Hematopoietic multipotent progenitor cell treated with erythropoietin and hydrocortisone succinate and interleukin-3 and kit ligand, for 15 days (in vitro differentiated cells): Measurements from ENCODE around the gene LIN9.
A peak's percentile ranks its signal among the peaks of the same experiment; 100 is the strongest.
"Not testable (repeated sequence)": the region's sequence is repeated elsewhere in the genome, so short reads cannot be mapped to it uniquely, and the experiment has no call there.

Experiments used
- DNase-seq: peaks from one replicate; pipeline ENCODE4 v3.0.0-alpha.2; 2015; ENCODE audit warnings: low spot score

Gene LIN9

GRCh38 chr1:226274138-226274537, 34.8 kb downstream of the LIN9 start:
- DNase-seq = peak; percentile 47

- DNase-seq = not testable (repeated sequence)
Measured at GRCh38 chr1:226272233-226272902, 36.6 kb downstream of the LIN9 start.

DNA sequence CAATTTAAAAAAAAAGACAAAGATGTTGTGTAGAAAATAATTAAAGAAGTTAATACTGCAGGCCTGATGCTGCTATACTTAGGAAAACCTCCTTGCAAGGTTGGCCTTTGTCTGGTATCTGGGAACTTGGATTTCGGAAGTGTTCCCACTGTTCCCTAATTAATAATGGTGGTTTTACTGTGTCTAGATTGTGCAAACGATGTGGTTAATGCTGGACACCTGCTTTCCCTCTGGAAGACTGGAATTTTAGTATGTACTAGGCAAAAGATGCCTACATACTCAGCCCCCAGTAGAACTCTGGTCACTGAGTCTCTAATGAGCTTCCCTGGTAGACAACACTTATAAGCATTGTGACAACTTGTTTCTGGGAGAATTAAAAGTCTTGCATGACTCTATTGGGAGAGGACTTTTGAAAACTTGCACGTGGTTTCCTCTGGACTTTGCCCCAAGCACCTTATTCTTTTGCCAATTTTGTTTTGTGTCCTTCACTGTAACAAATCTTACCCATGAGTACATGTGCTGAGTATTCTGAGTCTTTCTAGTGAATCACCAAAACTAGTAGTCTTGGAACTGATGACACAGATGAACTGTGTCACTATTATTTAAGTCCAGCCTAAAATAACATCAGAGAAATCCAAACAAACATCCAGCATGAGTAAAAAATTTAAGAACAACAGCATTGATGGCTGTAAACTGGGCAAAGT, 40.4 kb downstream of the LIN9 start:
- DNase-seq = no peak

DNA sequence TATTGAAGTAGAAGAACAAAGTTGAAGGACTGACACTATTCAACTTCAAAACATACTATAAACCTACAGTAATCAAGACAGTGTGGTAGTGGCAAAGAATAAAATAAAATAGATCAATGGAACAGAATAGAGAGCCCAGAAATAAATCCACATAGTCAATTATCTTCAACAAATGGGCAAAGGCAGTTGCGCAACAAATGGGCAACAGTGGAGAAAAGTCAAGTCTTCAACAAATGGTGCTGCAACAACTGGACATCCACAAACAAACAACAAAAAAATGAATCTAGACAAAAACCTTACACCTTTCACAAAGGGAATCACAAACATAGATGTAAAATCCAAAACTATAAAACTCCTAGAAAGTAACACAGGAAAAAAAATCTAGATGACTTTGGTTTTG, 47.1 kb downstream of the LIN9 start:
- no peak for DNase-seq

GRCh38 chr1:226255380-226255779, 53.6 kb downstream of the LIN9 start:
- no peak for DNase-seq

GRCh38 chr1:226253933-226254332, 55.0 kb downstream of the LIN9 start:
- no peak for DNase-seq

DNA sequence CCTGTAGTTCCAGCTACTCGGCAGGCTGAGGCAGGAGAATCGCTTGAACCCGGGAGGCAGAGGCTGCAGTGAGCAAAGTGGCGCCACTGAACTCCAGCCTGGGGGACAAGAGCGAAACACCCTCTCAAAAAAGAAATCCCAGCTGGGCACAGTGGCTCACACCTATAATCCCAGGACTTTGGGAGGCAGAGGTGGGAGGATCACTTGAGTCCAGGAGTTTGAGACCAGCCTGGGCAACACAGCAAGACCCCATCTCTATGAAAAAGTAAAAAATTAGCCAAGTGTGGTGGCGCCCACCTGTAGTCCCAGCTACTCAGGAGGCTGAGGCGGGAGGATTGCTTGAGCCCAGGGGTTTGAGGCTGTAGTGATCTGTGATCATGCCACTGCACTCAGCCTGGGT, 56.1 kb downstream of the LIN9 start:
- not testable (repeated sequence) for DNase-seq

DNA sequence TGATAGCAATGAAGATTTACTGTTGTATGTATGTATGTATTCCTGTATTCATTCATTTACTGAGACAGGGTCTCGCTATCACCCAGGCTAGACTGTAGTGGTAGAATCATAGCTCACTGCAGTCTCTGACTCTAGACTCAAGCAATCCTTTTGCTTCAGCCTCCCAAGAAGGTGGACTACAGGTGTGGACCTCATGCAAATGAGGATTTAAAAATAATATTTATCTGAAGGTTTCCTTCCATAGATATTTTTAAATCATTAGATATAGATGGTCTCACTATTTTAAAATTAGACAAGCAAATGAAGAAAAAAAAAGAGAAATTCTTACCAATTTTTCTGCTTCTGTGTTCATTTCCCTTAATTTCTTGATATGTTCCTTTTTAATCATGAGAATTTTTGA, 58.5 kb downstream of the LIN9 start:
- DNase-seq = no peak

DNA sequence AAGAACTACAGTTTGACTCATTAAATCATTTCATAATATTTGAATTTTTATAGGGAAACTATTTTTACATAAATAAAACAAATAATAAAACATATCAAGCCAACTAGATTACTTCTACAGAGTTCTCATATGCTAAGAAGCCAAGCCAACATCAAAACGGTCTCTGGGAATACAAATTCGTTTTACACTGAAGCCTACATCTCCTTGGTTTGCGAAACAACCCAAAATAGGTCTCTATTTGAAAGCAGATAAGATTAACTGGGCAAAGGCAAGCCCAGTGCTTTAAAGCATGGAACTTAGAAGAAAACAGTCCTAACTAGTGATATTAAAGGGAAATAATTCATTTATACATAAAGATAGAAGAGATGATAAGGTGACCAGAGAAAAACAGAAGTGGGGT, 60.2 kb downstream of the LIN9 start:
- DNase-seq = no peak

DNA sequence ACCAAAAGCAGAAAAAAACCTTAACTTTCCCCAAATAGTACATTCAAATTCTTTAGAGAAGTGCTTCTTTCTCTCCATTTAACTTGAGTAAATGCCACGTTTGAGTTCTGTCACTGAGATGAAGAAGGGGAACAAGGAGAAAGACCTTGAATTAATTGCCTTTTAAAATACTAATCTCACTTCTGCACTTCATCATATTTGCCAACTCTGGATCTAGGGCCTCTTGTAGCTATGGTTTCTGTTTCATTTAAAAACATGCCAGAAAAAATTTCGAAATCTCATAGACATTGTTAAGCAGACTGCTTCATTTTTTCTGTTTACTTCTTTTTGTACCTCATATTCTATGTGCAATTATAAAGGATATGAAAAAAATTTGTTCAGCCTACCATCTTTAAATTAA, 60.9 kb downstream of the LIN9 start:
- no peak for DNase-seq

- no peak for DNase-seq
Measured at GRCh38 chr1:226239421-226239820, 69.5 kb downstream of the LIN9 start.

DNA sequence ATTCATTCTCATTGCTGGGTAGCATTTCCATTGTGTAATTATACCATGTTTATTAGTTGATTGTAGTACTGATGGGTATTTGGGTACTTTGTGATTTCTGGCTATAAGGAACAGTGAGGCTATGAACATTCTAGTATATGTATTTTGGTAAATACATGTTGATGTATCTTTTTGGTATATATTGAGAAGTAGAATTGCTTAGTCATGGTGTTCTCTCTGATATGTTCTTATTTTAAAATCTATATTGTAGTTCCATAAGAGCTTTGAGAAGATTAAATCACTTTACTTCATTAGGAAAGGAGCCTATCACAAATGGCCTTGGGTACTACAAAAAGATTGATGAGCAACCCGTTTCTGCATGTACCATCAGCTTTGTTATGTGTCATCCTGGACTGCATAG, 72.1 kb downstream of the LIN9 start:
- DNase-seq = no peak

DNA sequence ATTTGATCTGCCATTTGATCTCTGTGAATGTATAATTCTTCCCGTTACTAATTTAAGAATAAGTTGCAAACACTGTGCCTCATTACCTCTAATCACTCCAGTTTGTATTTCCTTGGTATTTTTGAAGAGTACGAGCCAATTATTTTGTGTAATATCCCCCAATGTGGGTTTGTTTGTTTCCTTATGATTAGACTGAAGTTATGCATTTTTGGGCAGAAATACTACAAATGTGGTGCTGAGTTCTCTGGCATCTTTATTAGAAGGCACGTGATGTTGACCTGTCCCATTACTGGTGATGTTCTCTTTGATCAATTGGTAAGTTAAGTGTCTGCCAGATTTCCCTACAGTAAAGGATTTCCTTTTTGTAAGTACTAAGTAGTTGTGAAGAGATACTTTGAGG, 75.2 kb downstream of the LIN9 start:
- no peak for DNase-seq

DNA sequence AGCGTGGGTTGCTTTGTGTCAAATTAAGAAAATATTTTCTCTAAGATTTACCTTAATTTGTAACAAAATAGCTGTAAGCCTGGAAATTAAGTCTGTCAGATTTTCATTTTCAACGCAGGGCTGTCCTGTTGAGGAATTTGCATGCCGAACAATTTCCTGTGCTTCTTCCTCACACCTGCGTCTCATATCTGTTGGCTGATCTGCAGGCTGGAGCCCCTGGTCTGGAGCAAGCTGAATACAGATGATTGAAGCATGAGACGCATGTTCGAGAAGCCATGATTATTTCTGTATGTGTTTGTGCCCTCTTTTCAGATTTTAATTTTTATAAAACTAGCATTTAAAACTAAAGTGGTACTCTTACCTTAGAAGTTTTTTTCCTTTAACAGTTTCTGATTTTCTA, 75.7 kb downstream of the LIN9 start:
- no peak for DNase-seq

DNA sequence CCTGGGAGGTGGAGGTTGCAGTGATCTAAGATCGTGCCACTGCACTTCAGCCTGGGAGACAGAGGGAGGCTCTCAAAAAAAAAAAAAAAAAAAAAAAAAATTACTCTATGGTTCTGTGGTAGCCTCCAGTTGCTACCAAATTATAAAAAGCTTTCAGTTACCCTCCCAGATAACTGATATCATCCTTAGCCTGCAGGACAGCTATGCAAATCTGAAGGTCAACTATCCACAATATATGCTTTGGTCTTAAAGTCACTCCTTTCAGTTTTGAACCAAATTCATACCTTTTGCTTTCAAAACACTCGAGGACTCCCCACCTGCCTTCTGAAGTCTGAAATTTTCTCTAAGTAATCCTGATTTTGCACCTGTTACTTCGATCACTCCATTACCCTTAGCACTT, 82.4 kb downstream of the LIN9 start:
- no peak for DNase-seq

- no peak for DNase-seq
Measured at GRCh38 chr1:226223786-226224244, 85.1 kb downstream of the LIN9 start.

DNA sequence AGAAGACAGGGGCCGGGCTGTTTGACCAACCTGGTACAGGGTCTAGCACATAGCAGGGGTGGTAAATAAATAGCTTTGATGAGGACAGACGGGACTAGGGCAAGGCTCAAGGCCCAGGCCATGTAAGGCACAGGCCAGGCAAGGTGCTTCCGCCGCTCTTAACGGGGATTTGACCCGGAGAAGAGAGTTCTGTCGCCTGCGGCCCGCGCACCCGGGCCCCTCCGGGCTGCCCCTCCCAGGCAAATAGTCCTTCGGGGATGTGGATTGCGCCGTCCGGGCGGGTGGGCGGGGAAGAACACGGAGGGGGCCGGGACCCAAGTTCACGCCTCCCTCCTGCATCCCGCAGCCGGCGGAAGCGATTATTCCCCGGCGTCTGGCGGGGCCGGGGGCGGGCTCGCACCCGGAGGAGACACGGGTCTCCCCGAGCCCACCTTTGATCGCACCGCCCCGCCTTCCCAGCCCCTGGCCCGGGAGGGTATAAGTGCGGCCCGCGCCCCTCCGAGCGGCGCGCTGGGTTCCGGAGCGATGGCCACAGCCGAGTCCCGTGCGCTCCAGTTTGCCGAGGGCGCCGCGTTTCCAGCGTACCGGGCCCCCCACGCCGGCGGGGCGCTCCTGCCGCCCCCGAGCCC, 85.7 kb downstream of the LIN9 start, which contains the start of gene MIXL1:
Gene MIXL1, plus strand, starts transcription at position 508 of the 629 bp plus-strand sequence. Its CDS starts 18 bp downstream, at position 526.
- DNase-seq = no peak

GRCh38 chr1:226222686-226223085, 86.3 kb downstream of the LIN9 start:
- DNase-seq = no peak

DNA sequence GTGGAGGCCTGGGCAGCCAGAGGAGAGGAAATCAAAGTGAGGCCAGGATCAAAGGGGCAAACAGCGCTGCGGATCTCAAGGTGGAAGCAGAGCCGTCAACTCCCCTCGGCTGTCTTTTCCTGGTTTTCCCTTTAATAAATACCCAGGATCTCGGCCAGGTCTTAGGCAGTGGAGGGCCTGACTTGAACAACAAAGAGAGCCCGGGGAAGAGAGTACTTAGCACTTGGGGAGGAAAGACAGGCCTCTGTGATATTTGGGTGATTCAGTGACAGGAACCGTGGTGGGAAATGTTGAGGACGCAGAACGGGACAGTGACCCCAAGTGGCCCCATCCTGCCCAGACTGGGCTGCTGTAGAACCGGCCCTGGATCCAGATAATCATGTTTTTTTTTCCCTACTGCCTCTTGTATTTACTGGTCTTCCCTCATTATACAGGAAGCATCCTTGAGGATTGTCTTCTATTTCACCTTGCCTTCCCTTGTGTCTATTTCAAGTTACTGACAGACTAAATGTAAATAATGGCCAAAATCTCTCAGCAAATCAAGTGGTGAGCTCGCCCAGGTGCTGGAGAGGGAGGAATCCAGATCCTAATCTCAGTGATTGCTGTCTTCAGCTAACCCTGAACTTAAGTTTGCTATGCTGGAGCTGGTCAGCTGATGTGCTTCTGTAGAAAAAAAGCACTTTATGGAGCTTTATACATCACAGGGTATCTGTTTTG, 88.3 kb downstream of the LIN9 start:
- no peak for DNase-seq

- no peak for DNase-seq
Measured at GRCh38 chr1:226217273-226217672, 91.7 kb downstream of the LIN9 start.

- no peak for DNase-seq
Measured at GRCh38 chr1:226216056-226216455, 92.9 kb downstream of the LIN9 start.

DNA sequence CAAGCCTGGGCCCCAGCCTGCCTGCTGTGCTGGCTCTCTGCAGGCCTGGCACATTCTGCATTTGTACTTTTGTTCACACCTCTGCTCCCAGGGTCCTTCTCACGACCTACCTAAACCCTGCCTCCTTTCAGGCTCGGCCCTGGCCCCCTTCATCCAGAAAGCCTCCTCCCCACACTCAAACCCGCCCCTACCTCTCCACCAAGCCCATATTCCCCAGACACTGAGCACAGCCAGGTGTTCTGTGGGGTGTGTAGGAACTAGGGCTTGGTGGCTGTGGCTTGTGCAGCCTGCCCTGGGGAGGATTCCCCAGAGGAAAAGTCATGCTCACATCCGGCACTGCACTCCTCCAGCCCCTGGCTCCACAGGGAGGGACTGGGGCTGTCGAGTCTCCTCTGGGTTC, 93.7 kb downstream of the LIN9 start:
- DNase-seq = no peak

DNA sequence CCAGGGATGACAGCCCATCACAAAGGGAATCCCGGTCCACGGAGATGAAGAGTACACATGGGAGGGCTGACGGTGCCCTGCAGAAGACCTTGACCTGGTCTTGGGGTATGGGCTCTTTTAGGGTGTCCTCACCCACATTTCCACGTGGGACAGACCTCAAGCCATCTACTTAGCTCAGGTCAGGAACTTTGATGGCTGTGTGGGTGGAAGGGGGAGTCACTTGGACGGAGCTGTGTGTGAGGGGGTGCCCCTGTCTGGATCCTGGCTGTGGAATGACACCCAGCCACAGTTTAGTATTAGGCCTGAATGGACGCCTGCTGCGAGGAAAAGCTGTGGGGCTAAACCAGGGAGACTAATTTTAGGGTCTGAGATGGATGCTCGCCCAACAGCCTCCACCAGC, 96.4 kb downstream of the LIN9 start:
- DNase-seq = no peak
